H1 (cell line): ENCODE results near the gene RAD51D. TPM values are rescaled to one million over a fixed set of nuclear protein-coding genes. Genes with fewer than 3 reads are reported as not detected.

ENCODE experiments used
- CTCF ChIA-PET: fragments of 300-600 bp; sonication (Branson Sonifier 250); formaldehyde crosslinking; loops from one replicate; lab custom pipeline; 2021; ENCODE audit not compliant: partially characterized antibody; lab: Charles Lee
- POLR2A ChIA-PET: fragments of 300-600 bp; sonication (Branson Sonifier 250); formaldehyde crosslinking; loops from one replicate; lab custom pipeline; 2021; ENCODE audit warnings: inconsistent platforms; ENCODE audit not compliant: partially characterized antibody; lab: Charles Lee
- DNase-seq, 2 experiments: peaks; one replicate each; pipeline versions ENCODE4 v3.0.0 to v3.0.0-alpha.2; 2010 to 2022; ENCODE audit warnings: low spot score in 2 of 2, low read depth in 1 of 2, mixed read lengths in 1 of 2
- FAIRE-seq: peaks from 2 replicates; lab custom pipeline; 2011; peaks lifted over from hg19 to GRCh38; lab: Jason Lieb, UNC
- H2AFZ ChIP-seq: 2 replicates; pipeline ENCODE4 v1.8.1; 2012; ENCODE audit warnings: low read length, inconsistent platforms
- H2AK5ac ChIP-seq: 2 replicates; pipeline ENCODE4 v1.6.1; 2013; ENCODE audit warnings: low read depth, low read length
- H2BK120ac ChIP-seq: replicated peaks from 2 replicates; pipeline ENCODE3; 2013; ENCODE audit warnings: low read depth, low read length, inconsistent platforms
- H2BK12ac ChIP-seq: 2 replicates; pipeline ENCODE4 v1.6.1; 2013; ENCODE audit warnings: low read depth, low read length
- H2BK15ac ChIP-seq: 2 replicates; pipeline ENCODE4 v1.6.1; 2013; ENCODE audit warnings: low read length
- H2BK20ac ChIP-seq: 2 replicates; pipeline ENCODE4 v1.6.1; 2013; ENCODE audit warnings: low read length
- H2BK5ac ChIP-seq: 2 replicates; pipeline ENCODE4 v1.6.1; 2013; ENCODE audit warnings: low read depth, low read length
- H3K14ac ChIP-seq: 2 replicates; pipeline ENCODE4 v1.6.1; 2013; ENCODE audit warnings: inconsistent platforms; ENCODE audit not compliant: insufficient read length
- H3K18ac ChIP-seq: 2 replicates; pipeline ENCODE4 v1.6.1; 2013; ENCODE audit warnings: low read length; ENCODE audit errors: extremely low read depth
- H3K23ac ChIP-seq: 2 replicates; pipeline ENCODE4 v1.6.1; 2013; ENCODE audit warnings: inconsistent platforms; ENCODE audit not compliant: insufficient read length
- H3K23me2 ChIP-seq: 2 replicates; pipeline ENCODE4 v1.6.1; 2013; ENCODE audit warnings: low read depth, low read length
- H3K27ac ChIP-seq: 2 replicates; pipeline ENCODE4 v1.6.1; 2011; ENCODE audit warnings: low read depth, low read length, inconsistent platforms
- H3K27me3 ChIP-seq, 4 experiments: replicated peaks in 1 of 4; 1 replicate in 1 of 4; 2 replicates in 3 of 4; pipeline versions ENCODE4 v1.6.1 to v1.8.1; 2011 to 2013; ENCODE audit warnings: low read length in 3 of 4, mild to moderate bottlenecking in 3 of 4, inconsistent platforms in 2 of 4, mixed read lengths in 2 of 4, moderate library complexity in 1 of 4; ENCODE audit not compliant: control insufficient read depth in 3 of 4, insufficient read depth in 3 of 4; ENCODE audit errors: extremely low read depth in 1 of 4
- H3K36me3 ChIP-seq, 4 experiments: 2 replicates each; pipeline versions ENCODE4 v1.6.1 to v1.8.1; 2011 to 2013; ENCODE audit warnings: mild to moderate bottlenecking in 4 of 4, low read length in 3 of 4, moderate library complexity in 2 of 4, control low read depth in 1 of 4, inconsistent platforms in 1 of 4; ENCODE audit not compliant: insufficient read depth in 4 of 4, control insufficient read depth in 2 of 4
- H3K4ac ChIP-seq: replicated peaks from 2 replicates; pipeline ENCODE3; 2013; ENCODE audit warnings: low read length, low read depth, mixed read lengths, inconsistent platforms; ENCODE audit not compliant: insufficient read length
- H3K4me1 ChIP-seq, 4 experiments: replicated peaks in 1 of 4; 1 replicate in 1 of 4; 2 replicates in 3 of 4; pipeline versions ENCODE4 v1.6.1 to v1.8.1; 2011 to 2013; ENCODE audit warnings: low read length in 3 of 4, inconsistent platforms in 2 of 4, mixed read lengths in 1 of 4; ENCODE audit not compliant: insufficient read depth in 4 of 4, control insufficient read depth in 3 of 4
- H3K4me2 ChIP-seq, 2 experiments: 2 replicates each; pipeline versions ENCODE4 v1.6.1 to v1.8.1; 2011 to 2013; ENCODE audit warnings: low read depth in 2 of 2, low read length in 2 of 2, control low read depth in 1 of 2, inconsistent platforms in 1 of 2, mild to moderate bottlenecking in 1 of 2; ENCODE audit not compliant: insufficient read depth in 1 of 2
- H3K4me3 ChIP-seq, 4 experiments: fragments of 200-600, 300-600 bp in 1 of 4; sonication (generic), shearing (Covaris generic), sonication (Bioruptor Twin) in 1 of 4; 2 replicates each; pipeline versions ENCODE4 v1.5.1 to v1.8.1; 2011 to 2016; ENCODE audit warnings: low read length in 4 of 4, low read depth in 3 of 4, control low read depth in 2 of 4, inconsistent platforms in 2 of 4, mild to moderate bottlenecking in 2 of 4, mixed read lengths in 1 of 4, moderate library complexity in 1 of 4; ENCODE audit not compliant: insufficient read depth in 2 of 4; ENCODE audit errors: extremely low read depth in 1 of 4
- H3K56ac ChIP-seq: replicated peaks from 2 replicates; pipeline ENCODE3; 2013; ENCODE audit warnings: low read depth, mild to moderate bottlenecking, mixed read lengths, low read length, inconsistent platforms; ENCODE audit not compliant: insufficient read length
- H3K79me1 ChIP-seq: 2 replicates; pipeline ENCODE4 v1.6.1; 2013; ENCODE audit warnings: low read depth, low read length, control low read depth
- H3K79me2 ChIP-seq, 2 experiments: 2 replicates each; pipeline versions ENCODE4 v1.6.1 to v1.8.1; 2012 to 2013; ENCODE audit warnings: low read length in 2 of 2, mild to moderate bottlenecking in 2 of 2, inconsistent platforms in 1 of 2; ENCODE audit not compliant: insufficient read depth in 2 of 2, control insufficient read depth in 1 of 2
- H3K9ac ChIP-seq, 4 experiments: replicated peaks in 1 of 4; 1 replicate in 1 of 4; 2 replicates in 3 of 4; pipeline versions ENCODE4 v1.6.1 to v1.8.1; 2011 to 2013; ENCODE audit warnings: low read depth in 3 of 4, low read length in 3 of 4, control low read depth in 2 of 4, mild to moderate bottlenecking in 2 of 4, moderate library complexity in 2 of 4, inconsistent platforms in 1 of 4; ENCODE audit errors: extremely low read depth in 1 of 4
- H3K9me3 ChIP-seq, 2 experiments: 2 replicates each; pipeline versions ENCODE4 v1.6.1 to v1.8.1; 2012 to 2013; ENCODE audit warnings: mild to moderate bottlenecking in 2 of 2, moderate library complexity in 2 of 2, control low read depth in 1 of 2, inconsistent platforms in 1 of 2, low read depth in 1 of 2, low read length in 1 of 2, mixed read lengths in 1 of 2; ENCODE audit not compliant: insufficient read depth in 2 of 2
- H4K20me1 ChIP-seq, 2 experiments: replicated peaks in 1 of 2; 2 replicates each; pipeline versions ENCODE3 to v1.8.1; 2011 to 2013; ENCODE audit warnings: inconsistent platforms in 2 of 2, low read length in 2 of 2, mild to moderate bottlenecking in 1 of 2; ENCODE audit not compliant: insufficient read depth in 2 of 2, control insufficient read depth in 1 of 2
- H4K5ac ChIP-seq: 2 replicates; pipeline ENCODE4 v1.6.1; 2013; ENCODE audit warnings: low read length, low read depth, mixed read lengths, inconsistent platforms; ENCODE audit not compliant: insufficient read length
- H4K8ac ChIP-seq: 2 replicates; pipeline ENCODE4 v1.8.0; 2013; ENCODE audit warnings: mild to moderate bottlenecking, moderate library complexity, low read length, inconsistent platforms; ENCODE audit not compliant: insufficient read depth; ENCODE audit errors: extremely low read depth
- H4K91ac ChIP-seq: replicated peaks from 2 replicates; pipeline ENCODE3; 2013; ENCODE audit warnings: low read length, mixed read lengths, inconsistent platforms; ENCODE audit not compliant: insufficient read length
- BCL11A ChIP-seq, 2 experiments: IDR thresholded peaks; one replicate each; pipeline ENCODE4 v1.6.1; 2011; ENCODE audit warnings: low read depth in 2 of 2, low read length in 2 of 2, mild to moderate bottlenecking in 2 of 2
- FOSL1 ChIP-seq: IDR thresholded peaks from 2 replicates; pipeline ENCODE4 v1.6.1; 2011; ENCODE audit warnings: mild to moderate bottlenecking, low read depth, low read length, moderate library complexity; ENCODE audit not compliant: insufficient read depth
- KDM1A ChIP-seq: fragments of 200-600, 300-600 bp; sonication (generic); IDR thresholded peaks from 2 replicates; pipeline ENCODE4 v1.7.1; 2016; ENCODE audit warnings: mild to moderate bottlenecking, low read length, borderline replicate concordance
- TEAD4 ChIP-seq: IDR thresholded peaks from 2 replicates; pipeline ENCODE4 v1.6.1; 2012; ENCODE audit warnings: low read depth, low read length, inconsistent platforms, mixed read lengths
- WGBS, 2 experiments: shearing (Covaris generic) in 1 of 2; methylation state at CpG; one replicate each; pipeline versions ENCODE4 v1.1.6 to v1.1.7; 2013 to 2015; ENCODE audit warnings: low lambda C conversion rate in 2 of 2, mixed read lengths in 2 of 2, inconsistent platforms in 1 of 2, low coverage in 1 of 2, missing lambda C conversion rate in 1 of 2; ENCODE audit not compliant: insufficient replicate concordance in 2 of 2, insufficient coverage in 1 of 2, insufficient read length in 1 of 2; ENCODE audit errors: extremely low coverage in 1 of 2, missing lambda C conversion rate in 1 of 2; 5-methylcytosine and 5-hydroxymethylcytosine counted together
- polyA plus RNA-seq, 7 experiments: library from polyadenylated mRNA; depleted of rRNA in 3 of 7; stranded (reverse) in 5 of 7; unstranded in 2 of 7; fragments of >200 nt in 5 of 7; fragments of 200-250 nt in 2 of 7; gene quantifications; 1 replicate in 5 of 7; 2 replicates in 1 of 7; 4 replicates in 1 of 7; pipeline versions ENCODE4 v1.2.1 to v1.2.3, GENCODE V29; 2011 to 2013; ENCODE audit warnings: missing spikeins in 2 of 7, mixed read lengths in 2 of 7
- total RNA-seq: library from RNA; stranded (reverse); fragmentation: NEBNext Ultra II Directional; extraction: Animal tissue kit (Norgen Biotek cat#: 25700); gene quantifications from 2 replicates; pipeline ENCODE4 v1.2.1, GENCODE V29; 2021

Gene RAD51D
- total and polyA plus RNA-seq, 2 of the 8 experiments (the other 6 are each of a cell fraction or from before 2014, with no cell fraction given) = 10.2 to 12.9 TPM

DNA sequence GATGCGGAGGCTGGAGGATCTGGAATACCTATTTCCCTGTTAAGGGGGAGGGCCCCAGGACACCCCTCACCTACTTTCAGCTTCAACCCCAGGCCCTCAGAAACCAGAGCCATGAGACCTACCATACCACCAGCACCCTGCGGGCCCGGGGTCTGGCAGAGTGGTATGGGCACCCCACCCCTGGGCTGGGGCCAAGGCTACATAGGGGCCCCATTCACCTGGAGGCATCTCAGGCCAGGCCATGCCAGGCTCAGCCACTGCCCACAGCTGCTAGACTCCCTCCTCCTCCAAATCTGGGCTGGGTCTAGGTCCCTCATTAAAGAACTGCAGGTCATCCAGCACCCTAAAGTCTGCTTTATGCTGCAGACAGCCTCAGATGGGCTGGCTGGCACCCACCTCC is 10.7 kb upstream of the RAD51D start:
- Histone ChIP-seq H2BK5ac (no peak overlapping the region), H3K4me2 (no peak overlapping the region), H2BK15ac (no peak overlapping the region), H3K27ac (no peak overlapping the region), H2BK120ac (no peak overlapping the region), H4K20me1 (peaks cover 5 to 23% of the 10 kb centered on the region in 2 experiments), H3K27me3 (peaks cover 0 to 2% (median 0%) of the 10 kb centered on the region in 4 experiments; a peak in 2 of 7 replicates), H4K91ac (no peak overlapping the region), H4K8ac (no peak overlapping the region), H3K9ac (no peak overlapping the region), H3K36me3 (peaks cover 29 to 45% (median 41%) of the 10 kb centered on the region in 4 experiments), H3K23me2 (no peaks in the 10 kb centered on the region), H3K18ac (no peak overlapping the region)
- no peak for DNase-seq
- POLR2A ChIA-PET = interaction anchor here (0.6 to 7.5 kb wide), 12 partner anchors 9 to 172 kb away, joined by 3 to 84 read pairs (median 3); partner anchors contain the start of genes FNDC8, NLE1 and RAD51D
- TF ChIP-seq FOSL1 = no peak
- no peak for TF ChIP-seq KDM1A
- TF ChIP-seq BCL11A (IDR thresholded peaks at IDR 0.05; ENCODE audit: low read depth in 2 of 2, low read length in 2 of 2) = no peak
- TF ChIP-seq TEAD4 = no peak
- TF ChIP-seq, all 59 proteins: peak for 0
- 100% methylated on average over 3 of the region's 3 CpGs; no CpG with 5 or more reads in 1 of the 2 experiments for WGBS, 2 experiments
- peaks cover 0 to 3% of the 10 kb centered on the region in 2 experiments; a peak in 1 of 4 replicates for H3K9me3 ChIP-seq
- no peak overlapping the region for H4K5ac ChIP-seq
- H2BK20ac ChIP-seq = no peak overlapping the region
- no peak overlapping the region for H3K56ac ChIP-seq
- no peaks in the 10 kb centered on the region for H3K4me1 ChIP-seq
- H3K14ac ChIP-seq = no peak overlapping the region
- H2AK5ac ChIP-seq = no peak overlapping the region
- H2BK12ac ChIP-seq = no peak overlapping the region
- H2AFZ ChIP-seq = no peak overlapping the region
- FAIRE-seq = no peak
- H3K79me2 ChIP-seq = no peaks in the 10 kb centered on the region
- CTCF ChIA-PET = interaction anchor here (0.9 to 1.1 kb wide), 3 partner anchors 11 to 132 kb away, joined by 3 to 4 read pairs (median 3); partner anchors contain the start of genes NLE1 and RAD51D
- H3K23ac ChIP-seq = no peak overlapping the region
- no peak overlapping the region for H3K4me3 ChIP-seq
- no peaks in the 10 kb centered on the region for H3K79me1 ChIP-seq
- H3K4ac ChIP-seq = no peak overlapping the region
